Hepatocyte (in vitro differentiated cells): ENCODE measurements around the gene VPS45.

Experiments used
- EZH2 ChIP-seq: fragments of 200-600 bp; sonication (generic); IDR thresholded peaks from 2 replicates; pipeline ENCODE4 v1.6.1; 2016; ENCODE audit warnings: antibody characterized with exemption, mild to moderate bottlenecking, borderline replicate concordance
- EZH2phosphoT487 ChIP-seq: fragments of 200-600 bp; sonication (generic); IDR thresholded peaks from one replicate; pipeline ENCODE4 v1.6.1; 2018; ENCODE audit warnings: antibody characterized with exemption, mild to moderate bottlenecking, low read depth, moderate library complexity; ENCODE audit not compliant: unreplicated experiment, severe bottlenecking
- TF ChIP-seq, protein P1 (sequence below): fragments of 200-600 bp; sonication (generic); IDR thresholded peaks from 2 replicates; pipeline ENCODE4 v1.5.1; 2016; ENCODE audit warnings: antibody characterized with exemption, mild to moderate bottlenecking; ENCODE audit not compliant: poor library complexity

DNA sequence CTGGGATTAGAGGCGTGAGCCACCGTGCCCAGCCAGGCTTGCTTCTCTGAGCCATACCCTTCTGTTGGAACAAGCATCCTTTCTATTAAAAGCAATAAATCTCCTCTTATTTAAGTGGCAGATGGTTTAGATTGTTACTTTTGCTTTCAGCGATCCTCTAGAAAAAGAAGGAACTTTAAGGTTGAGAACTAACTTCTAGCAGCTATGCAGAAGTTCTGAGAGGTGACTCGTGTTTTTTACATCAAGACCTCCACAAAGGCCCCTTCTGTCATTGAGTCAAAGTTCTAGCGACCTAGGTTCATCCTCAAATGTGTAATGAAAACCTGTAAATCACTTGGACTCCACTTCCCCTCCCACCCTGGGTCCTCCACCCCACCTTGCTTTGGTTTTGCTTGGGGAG is 112.9 kb downstream of the VPS45 start:
- TF ChIP-seq, protein P1, sequence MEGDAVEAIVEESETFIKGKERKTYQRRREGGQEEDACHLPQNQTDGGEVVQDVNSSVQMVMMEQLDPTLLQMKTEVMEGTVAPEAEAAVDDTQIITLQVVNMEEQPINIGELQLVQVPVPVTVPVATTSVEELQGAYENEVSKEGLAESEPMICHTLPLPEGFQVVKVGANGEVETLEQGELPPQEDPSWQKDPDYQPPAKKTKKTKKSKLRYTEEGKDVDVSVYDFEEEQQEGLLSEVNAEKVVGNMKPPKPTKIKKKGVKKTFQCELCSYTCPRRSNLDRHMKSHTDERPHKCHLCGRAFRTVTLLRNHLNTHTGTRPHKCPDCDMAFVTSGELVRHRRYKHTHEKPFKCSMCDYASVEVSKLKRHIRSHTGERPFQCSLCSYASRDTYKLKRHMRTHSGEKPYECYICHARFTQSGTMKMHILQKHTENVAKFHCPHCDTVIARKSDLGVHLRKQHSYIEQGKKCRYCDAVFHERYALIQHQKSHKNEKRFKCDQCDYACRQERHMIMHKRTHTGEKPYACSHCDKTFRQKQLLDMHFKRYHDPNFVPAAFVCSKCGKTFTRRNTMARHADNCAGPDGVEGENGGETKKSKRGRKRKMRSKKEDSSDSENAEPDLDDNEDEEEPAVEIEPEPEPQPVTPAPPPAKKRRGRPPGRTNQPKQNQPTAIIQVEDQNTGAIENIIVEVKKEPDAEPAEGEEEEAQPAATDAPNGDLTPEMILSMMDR = no peak
- TF ChIP-seq EZH2 (no peak), EZH2phosphoT487 (no peak)
